Measurements from ENCODE around the gene RBM24.

- TF ChIP-seq, protein P1, sequence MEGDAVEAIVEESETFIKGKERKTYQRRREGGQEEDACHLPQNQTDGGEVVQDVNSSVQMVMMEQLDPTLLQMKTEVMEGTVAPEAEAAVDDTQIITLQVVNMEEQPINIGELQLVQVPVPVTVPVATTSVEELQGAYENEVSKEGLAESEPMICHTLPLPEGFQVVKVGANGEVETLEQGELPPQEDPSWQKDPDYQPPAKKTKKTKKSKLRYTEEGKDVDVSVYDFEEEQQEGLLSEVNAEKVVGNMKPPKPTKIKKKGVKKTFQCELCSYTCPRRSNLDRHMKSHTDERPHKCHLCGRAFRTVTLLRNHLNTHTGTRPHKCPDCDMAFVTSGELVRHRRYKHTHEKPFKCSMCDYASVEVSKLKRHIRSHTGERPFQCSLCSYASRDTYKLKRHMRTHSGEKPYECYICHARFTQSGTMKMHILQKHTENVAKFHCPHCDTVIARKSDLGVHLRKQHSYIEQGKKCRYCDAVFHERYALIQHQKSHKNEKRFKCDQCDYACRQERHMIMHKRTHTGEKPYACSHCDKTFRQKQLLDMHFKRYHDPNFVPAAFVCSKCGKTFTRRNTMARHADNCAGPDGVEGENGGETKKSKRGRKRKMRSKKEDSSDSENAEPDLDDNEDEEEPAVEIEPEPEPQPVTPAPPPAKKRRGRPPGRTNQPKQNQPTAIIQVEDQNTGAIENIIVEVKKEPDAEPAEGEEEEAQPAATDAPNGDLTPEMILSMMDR (IDR thresholded peaks at IDR 0.05; ENCODE audit: low read depth, low read length): no peak
- TF ChIP-seq MAX (IDR thresholded peaks at IDR 0.05; ENCODE audit: low read depth, low read length): no peak
- no peak for TF ChIP-seq MYC (IDR thresholded peaks at IDR 0.05; ENCODE audit: low read depth, low read length)
- no peak for TF ChIP-seq POLR2A (IDR thresholded peaks at IDR 0.05; ENCODE audit: extremely low read depth, insufficient read length)
These were observed 13.6 kb upstream of the RBM24 start for GRCh38 chr6:17267566-17267965.
